K562 (cell line): Measurements from ENCODE around the gene MFSD12. TPM values are rescaled to one million over a fixed set of nuclear protein-coding genes. Genes with fewer than 3 reads are reported as not detected.

Experiments used
- ATAC-seq: fragments of 200-7000 bp; cut with Tn5 transposase; 3 replicates; pipeline ENCODE4 v1.9.1; 2020; ENCODE audit warnings: moderate library complexity
- BruUV-seq: library from RNA; stranded (reverse); fragments of 400-500 nt; replicated peaks from 2 replicates; lab custom pipeline; 2021; lab: Mats Ljungman, UMichigan
- CTCF ChIA-PET: fragments of 300-600 bp; formaldehyde crosslinking; extraction: SDS; loops from one replicate; lab custom pipeline; 2021; ENCODE audit warnings: low intra/inter-chr PET ratio; lab: Yijun Ruan, JAX
- POLR2A ChIA-PET: fragments of 300-600, 350-650 bp; sonication (Branson Sonifier 250); formaldehyde crosslinking; extraction: SDS; loops from one replicate; lab custom pipeline; 2021; ENCODE audit warnings: antibody characterized with exemption, inconsistent platforms; lab: Yijun Ruan, JAX
- DNase-seq, 4 experiments: peaks; one replicate each; pipeline versions ENCODE4 v3.0.0 to v3.0.0-alpha.2; 2011 to 2018; ENCODE audit warnings: low spot score in 3 of 4, mixed read lengths in 3 of 4; ENCODE audit errors: extremely low read depth in 1 of 4
- FAIRE-seq: peaks from 2 replicates; lab custom pipeline; 2011; peaks lifted over from hg19 to GRCh38; lab: Jason Lieb, UNC
- H2AFZ ChIP-seq: 2 replicates; pipeline ENCODE4 v1.6.0; 2011; ENCODE audit warnings: low read depth, low read length, control low read depth, inconsistent platforms
- H3K27ac ChIP-seq: fragments of 200-600 bp; 3 replicates; pipeline ENCODE4 v1.8.0; 2011; ENCODE audit warnings: low read depth, mild to moderate bottlenecking, control low read depth, inconsistent platforms, low read length, moderate library complexity, mixed read lengths; ENCODE audit errors: extremely low read depth
- H3K27me3 ChIP-seq, 2 experiments: fragments of 300-600 bp in 1 of 2; 2 replicates in 1 of 2; 3 replicates in 1 of 2; pipeline versions ENCODE4 v1.6.0 to v1.8.0; 2011; ENCODE audit warnings: inconsistent platforms in 2 of 2, low read length in 2 of 2, mild to moderate bottlenecking in 1 of 2, mixed read lengths in 1 of 2, moderate library complexity in 1 of 2; ENCODE audit not compliant: control insufficient read depth in 2 of 2, insufficient read depth in 2 of 2
- H3K36me3 ChIP-seq: fragments of 300-600 bp; 3 replicates; pipeline ENCODE4 v1.8.0; 2011; ENCODE audit warnings: mild to moderate bottlenecking, low read length, inconsistent platforms; ENCODE audit not compliant: control insufficient read depth, insufficient read depth
- H3K4me1 ChIP-seq, 2 experiments: fragments of 200-600 bp in 1 of 2; replicated peaks in 1 of 2; 2 replicates in 1 of 2; 3 replicates in 1 of 2; pipeline versions ENCODE4 v1.5.1 to v1.8.0; 2011; ENCODE audit warnings: inconsistent platforms in 2 of 2, low read length in 2 of 2, mild to moderate bottlenecking in 1 of 2, mixed read lengths in 1 of 2, moderate library complexity in 1 of 2; ENCODE audit not compliant: control insufficient read depth in 2 of 2, insufficient read depth in 2 of 2
- H3K4me2 ChIP-seq: 2 replicates; pipeline ENCODE4 v1.6.1; 2011; ENCODE audit warnings: low read length, control low read depth, inconsistent platforms, mixed read lengths; ENCODE audit not compliant: insufficient read depth
- H3K4me3 ChIP-seq: fragments of 200-600 bp; sonication (generic), shearing (Covaris generic); 2 replicates; pipeline ENCODE4 v1.5.1; 2016; ENCODE audit warnings: control low read depth, inconsistent platforms
- H3K79me2 ChIP-seq: fragments of 200-600 bp; 3 replicates; pipeline ENCODE4 v1.8.0; 2011; ENCODE audit warnings: low read length, inconsistent platforms; ENCODE audit not compliant: control insufficient read depth, insufficient read depth
- H3K9ac ChIP-seq, 2 experiments: 2 replicates each; pipeline versions ENCODE4 v1.6.0 to v1.6.1; 2011; ENCODE audit warnings: low read depth in 2 of 2, low read length in 2 of 2, control low read depth in 1 of 2, inconsistent platforms in 1 of 2, mild to moderate bottlenecking in 1 of 2, mixed read lengths in 1 of 2; ENCODE audit not compliant: insufficient read depth in 1 of 2
- H3K9me1 ChIP-seq: one replicate; pipeline ENCODE4 v1.6.0; 2011; ENCODE audit warnings: inconsistent platforms, mild to moderate bottlenecking, low read length, moderate library complexity; ENCODE audit not compliant: control insufficient read depth, insufficient read depth
- H3K9me3 ChIP-seq: replicated peaks from 2 replicates; pipeline ENCODE4 v1.5.1; 2011; ENCODE audit warnings: low read depth, low read length, inconsistent platforms; ENCODE audit not compliant: control insufficient read depth, insufficient read depth
- H4K20me1 ChIP-seq: replicated peaks from 2 replicates; pipeline ENCODE4 v1.6.1; 2011; ENCODE audit warnings: low read length, inconsistent platforms, mixed read lengths; ENCODE audit not compliant: control insufficient read depth, insufficient read depth
- CHD2 ChIP-seq: IDR thresholded peaks from 2 replicates; pipeline ENCODE4 v1.6.1; 2011; ENCODE audit warnings: low read depth, low read length
- GATA2 ChIP-seq: sonication (generic); formaldehyde crosslinking; IDR thresholded peaks from 2 replicates; pipeline ENCODE4 v1.4.0; 2020; ENCODE audit warnings: mild to moderate bottlenecking, missing genetic modification reagents
- KAT7 ChIP-seq: sonication (generic); formaldehyde crosslinking; IDR thresholded peaks from 2 replicates; pipeline ENCODE4 v1.8.0; 2022; ENCODE audit warnings: missing genetic modification reagents, mild to moderate bottlenecking, borderline replicate concordance
- POLR2G ChIP-seq: fragments of 200-400 bp; formaldehyde crosslinking; IDR thresholded peaks from 2 replicates; pipeline ENCODE4 v1.6.1; 2017; ENCODE audit warnings: low read depth, mild to moderate bottlenecking, antibody characterized with exemption, low read length, moderate library complexity
- SETDB1 ChIP-seq: IDR thresholded peaks from one replicate; pipeline ENCODE4 v1.6.1; 2012; ENCODE audit warnings: low read length, control low read depth, inconsistent platforms
- SNRNP70 ChIP-seq: fragments of 200-400 bp; formaldehyde crosslinking; optimal IDR thresholded peaks from 2 replicates; pipeline ENCODE3; 2017; ENCODE audit warnings: low read depth, low read length
- ZBTB33 ChIP-seq: sonication (generic); formaldehyde crosslinking; IDR thresholded peaks from 2 replicates; pipeline ENCODE4 v1.8.1; 2023; ENCODE audit warnings: mild to moderate bottlenecking, missing genetic modification reagents
- ZC3H4 ChIP-seq: sonication (generic); formaldehyde crosslinking; IDR thresholded peaks from 2 replicates; pipeline ENCODE4 v1.9.0; 2021; ENCODE audit warnings: missing genetic modification reagents, borderline replicate concordance
- ZNF140 ChIP-seq: fragments of 250-450 bp; sonication (Bioruptor Pico); IDR thresholded peaks from 2 replicates; pipeline ENCODE4 v1.8.0; 2021; ENCODE audit warnings: moderate library complexity, mild to moderate bottlenecking, inconsistent platforms
- WGBS: fragments of 100-300 bp; shearing (Covaris generic); methylation state at CpG from one replicate; pipeline ENCODE4 v1.1.6; 2016; ENCODE audit warnings: low coverage, mixed read lengths; ENCODE audit not compliant: insufficient coverage; ENCODE audit errors: missing lambda C conversion rate; 5-methylcytosine and 5-hydroxymethylcytosine counted together
- in situ Hi-C: fragments of 300-500 bp; cut with MboI; formaldehyde crosslinking; loops from 4 replicates; pipeline ENCODE4 v1.15.0; 2018; ENCODE audit warnings: inconsistent platforms, mixed read lengths
- intact Hi-C: fragments of 100-400 bp; cut with micrococcal nuclease; formaldehyde crosslinking; loops from 2 replicates; pipeline ENCODE4 v1.14.2; 2022
- polyA plus RNA-seq, 8 experiments: library from polyadenylated mRNA; depleted of rRNA in 4 of 8; stranded (reverse) in 5 of 8; unstranded in 3 of 8; fragments of >200 nt; fragmentation: Nextera tagmentation in 2 of 8; fragmentation: Illumina TruSeq in 1 of 8; extraction: Ambion mirVana in 2 of 8; extraction: Trizol in 1 of 8; gene quantifications; 2 replicates each; pipeline versions ENCODE4 v1.2.1 to v1.2.3, GENCODE V29; 2011 to 2014; ENCODE audit warnings: inconsistent platforms in 1 of 8, missing spikeins in 1 of 8
- total RNA-seq, 7 experiments: library from RNA; depleted of rRNA in 6 of 7; stranded (reverse); fragments of >200 nt in 6 of 7; fragmentation: Illumina TruSeq in 2 of 7; extraction: Trizol in 2 of 7; gene quantifications; 2 replicates each; pipeline versions ENCODE4 v1.2.1 to v1.2.3, GENCODE V29; 2011 to 2021; ENCODE audit warnings: low replicate concordance in 1 of 7
- TF ChIP-seq, protein P1 (sequence below), 2 experiments: fragments of 450-650 bp in 1 of 2; sonication (generic) in 1 of 2; formaldehyde crosslinking in 1 of 2; IDR thresholded peaks; 2 replicates each; pipeline versions ENCODE4 v1.7.1 to v1.9.0; 2016 to 2022; ENCODE audit warnings: inconsistent platforms in 1 of 2, mild to moderate bottlenecking in 1 of 2, missing genetic modification reagents in 1 of 2

Gene MFSD12
- total and polyA plus RNA-seq, 9 of the 15 experiments (the other 6 are each of a cell fraction or from before 2014, with no cell fraction given), result 0.69 to 112 (median 31.8) TPM

DNA sequence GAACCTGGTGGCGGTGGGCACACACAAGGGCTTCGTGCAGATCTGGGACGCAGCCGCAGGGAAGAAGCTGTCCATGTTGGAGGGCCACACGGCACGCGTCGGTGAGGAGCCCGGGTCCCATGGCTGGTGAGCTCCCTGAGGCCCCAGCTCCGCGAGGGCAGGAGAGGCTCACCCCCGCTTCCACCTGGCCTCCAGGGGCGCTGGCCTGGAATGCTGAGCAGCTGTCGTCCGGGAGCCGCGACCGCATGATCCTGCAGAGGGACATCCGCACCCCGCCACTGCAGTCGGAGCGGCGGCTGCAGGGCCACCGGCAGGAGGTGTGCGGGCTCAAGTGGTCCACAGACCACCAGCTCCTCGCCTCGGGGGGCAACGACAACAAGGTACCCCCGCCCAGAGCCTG is 25.7 kb downstream of the MFSD12 start:
- H2AFZ ChIP-seq, result no peak overlapping the region
- no peak overlapping the region for H3K4me3 ChIP-seq
- no peak for DNase-seq
- no peaks in the 10 kb centered on the region for H3K9me3 ChIP-seq
- intact Hi-C loops, result no loop called here
- ChIA-PET POLR2A (interaction anchor here (1.2 to 1.4 kb wide), 2 partner anchors 10 to 11 kb away, joined by 3 to 4 read pairs; no protein-coding TSS in a partner anchor), CTCF (no interaction called here)
- H3K9ac ChIP-seq, result peak overlapping the region in 1 of 2 experiments; percentile 17; a peak in 1 of 4 replicates
- BruUV-seq, result no TSS peak
- H3K79me2 ChIP-seq, result no peaks in the 10 kb centered on the region
- no peak overlapping the region for H3K27ac ChIP-seq
- peaks cover 68% of the 10 kb centered on the region; the same call in 2 of the 3 replicates for H3K36me3 ChIP-seq
- H3K4me1 ChIP-seq, result peaks cover 0 to 31% of the 10 kb centered on the region in 2 experiments; a peak in 2 of 5 replicates
- no peak for ATAC-seq
- H3K27me3 ChIP-seq, result no peaks in the 10 kb centered on the region
- in situ Hi-C loops, result no loop called here
- H4K20me1 ChIP-seq, result peaks cover 12% of the 10 kb centered on the region; the same call in 1 of the 2 replicates
- no peak for FAIRE-seq
- no peak overlapping the region for H3K4me2 ChIP-seq
- WGBS, result 97% methylated on average over 15 of the region's 29 CpGs
- H3K9me1 ChIP-seq, result peaks cover 2% of the 10 kb centered on the region
- no peak for TF ChIP-seq CHD2
- TF ChIP-seq GATA2, result no peak
- TF ChIP-seq POLR2G, result peak; percentile 48
- TF ChIP-seq SNRNP70, result no peak
- TF ChIP-seq ZNF140, result no peak
- TF ChIP-seq, protein P1, sequence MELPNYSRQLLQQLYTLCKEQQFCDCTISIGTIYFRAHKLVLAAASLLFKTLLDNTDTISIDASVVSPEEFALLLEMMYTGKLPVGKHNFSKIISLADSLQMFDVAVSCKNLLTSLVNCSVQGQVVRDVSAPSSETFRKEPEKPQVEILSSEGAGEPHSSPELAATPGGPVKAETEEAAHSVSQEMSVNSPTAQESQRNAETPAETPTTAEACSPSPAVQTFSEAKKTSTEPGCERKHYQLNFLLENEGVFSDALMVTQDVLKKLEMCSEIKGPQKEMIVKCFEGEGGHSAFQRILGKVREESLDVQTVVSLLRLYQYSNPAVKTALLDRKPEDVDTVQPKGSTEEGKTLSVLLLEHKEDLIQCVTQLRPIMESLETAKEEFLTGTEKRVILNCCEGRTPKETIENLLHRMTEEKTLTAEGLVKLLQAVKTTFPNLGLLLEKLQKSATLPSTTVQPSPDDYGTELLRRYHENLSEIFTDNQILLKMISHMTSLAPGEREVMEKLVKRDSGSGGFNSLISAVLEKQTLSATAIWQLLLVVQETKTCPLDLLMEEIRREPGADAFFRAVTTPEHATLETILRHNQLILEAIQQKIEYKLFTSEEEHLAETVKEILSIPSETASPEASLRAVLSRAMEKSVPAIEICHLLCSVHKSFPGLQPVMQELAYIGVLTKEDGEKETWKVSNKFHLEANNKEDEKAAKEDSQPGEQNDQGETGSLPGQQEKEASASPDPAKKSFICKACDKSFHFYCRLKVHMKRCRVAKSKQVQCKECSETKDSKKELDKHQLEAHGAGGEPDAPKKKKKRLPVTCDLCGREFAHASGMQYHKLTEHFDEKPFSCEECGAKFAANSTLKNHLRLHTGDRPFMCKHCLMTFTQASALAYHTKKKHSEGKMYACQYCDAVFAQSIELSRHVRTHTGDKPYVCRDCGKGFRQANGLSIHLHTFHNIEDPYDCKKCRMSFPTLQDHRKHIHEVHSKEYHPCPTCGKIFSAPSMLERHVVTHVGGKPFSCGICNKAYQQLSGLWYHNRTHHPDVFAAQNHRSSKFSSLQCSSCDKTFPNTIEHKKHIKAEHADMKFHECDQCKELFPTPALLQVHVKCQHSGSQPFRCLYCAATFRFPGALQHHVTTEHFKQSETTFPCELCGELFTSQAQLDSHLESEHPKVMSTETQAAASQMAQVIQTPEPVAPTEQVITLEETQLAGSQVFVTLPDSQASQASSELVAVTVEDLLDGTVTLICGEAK (IDR thresholded peaks at IDR 0.05), result no peak
- TF ChIP-seq, protein P1 (CRISPR knock-in tag; IDR thresholded peaks at IDR 0.05), result no peak
- peak; percentile 64; the same call in 1 of the 2 replicates for TF ChIP-seq ZBTB33
- TF ChIP-seq SETDB1, result no peak
- no peak for TF ChIP-seq KAT7
- no peak for TF ChIP-seq ZC3H4 (CRISPR knock-in tag)
- TF ChIP-seq, all 486 proteins: peak for 2
